Prostate gland (tissue), 2 donors: ENCODE results near the gene CBFA2T3. TPM values are rescaled to one million over a fixed set of nuclear protein-coding genes. Genes with fewer than 3 reads are reported as not detected.

Experiments
- DNase-seq: peaks from one replicate; pipeline ENCODE4 v3.0.0-alpha.2; 2019; ENCODE audit warnings: low spot score
- H3K27ac ChIP-seq, 2 donors: fragments of 200-600 bp; sonication (generic); 2 replicates each; pipeline ENCODE4 v1.5.1; 2017 to 2019
- H3K27me3 ChIP-seq: fragments of 200-600 bp; sonication (generic); replicated peaks from 2 replicates; pipeline ENCODE4 v1.5.1; 2019; ENCODE audit not compliant: insufficient read depth
- H3K36me3 ChIP-seq, 2 donors: fragments of 200-600 bp; sonication (generic); 1 replicate in 1 of 2; 2 replicates in 1 of 2; pipeline versions ENCODE4 v1.5.1 to v1.8.1; 2017 to 2019
- H3K4me1 ChIP-seq: fragments of 200-600 bp; sonication (generic); replicated peaks from 2 replicates; pipeline ENCODE4 v1.5.1; 2019
- H3K4me3 ChIP-seq, 2 donors: fragments of 200-600 bp; sonication (generic); 2 replicates each; pipeline ENCODE4 v1.5.1; 2017 to 2019
- H3K9me3 ChIP-seq: fragments of 200-600 bp; sonication (generic); 2 replicates; pipeline ENCODE4 v1.5.1; 2017
- CTCF ChIP-seq, 4 experiments: fragments of 200-600 bp in 2 of 4; fragments of 450-650 bp in 2 of 4; sonication (generic) in 2 of 4; IDR thresholded peaks; 1 replicate in 3 of 4; 2 replicates in 1 of 4; pipeline ENCODE4 v1.5.1; 2016 to 2019; ENCODE audit warnings: antibody characterized with exemption in 4 of 4, mild to moderate bottlenecking in 2 of 4, moderate library complexity in 2 of 4
- POLR2A ChIP-seq: fragments of 450-650 bp; IDR thresholded peaks from one replicate; pipeline ENCODE4 v1.6.1; 2016; ENCODE audit warnings: antibody characterized with exemption, mild to moderate bottlenecking
- POLR2AphosphoS5 ChIP-seq: sonication (generic); formaldehyde crosslinking; IDR thresholded peaks from one replicate; pipeline ENCODE4 v1.6.1; 2017; ENCODE audit warnings: antibody characterized with exemption
- WGBS: methylation state at CpG from one replicate; pipeline ENCODE4 v1.1.5; 2018; 5-methylcytosine and 5-hydroxymethylcytosine counted together
- intact Hi-C: fragments of 100-400 bp; cut with DNase I; formaldehyde crosslinking; loops from one replicate; pipeline ENCODE4 v1.14.2; 2022
- total RNA-seq, 2 donors: library from RNA; depleted of rRNA; stranded (reverse); fragments of >200 nt; gene quantifications; one replicate each; pipeline ENCODE4 v1.1.0, GENCODE V29; 2016

The CBFA2T3 gene
- total RNA-seq, 2 donors from 2014 or later: 4.5 to 8.7 TPM

- H3K27ac ChIP-seq: no peak overlapping the region
- H3K4me1 ChIP-seq: peaks cover 14% of the 10 kb centered on the region
- no peak for TF ChIP-seq CTCF (IDR thresholded peaks at IDR 0.05)
- no peak for TF ChIP-seq POLR2AphosphoS5
- no peak for TF ChIP-seq POLR2A
- H3K4me3 ChIP-seq: no peak overlapping the region
- no peaks in the 10 kb centered on the region for H3K9me3 ChIP-seq
- DNase-seq: no peak
- no peaks in the 10 kb centered on the region for H3K36me3 ChIP-seq
- no peaks in the 10 kb centered on the region for H3K27me3 ChIP-seq
- intact Hi-C loops: no loop called here
- WGBS: 80% methylated on average over 17 of the region's 17 CpGs
Measured at GRCh38 chr16:88923450-88923849, 53.6 kb downstream of the CBFA2T3 start.

GRCh38 chr16:88922826-88923410, 54.1 kb downstream of the CBFA2T3 start:
- Histone ChIP-seq H3K9me3 (no peaks in the 10 kb centered on the region), H3K27me3 (no peaks in the 10 kb centered on the region), H3K4me3 (no peak overlapping the region), H3K27ac (peak overlapping the region; percentile 39 to 74), H3K36me3 (no peaks in the 10 kb centered on the region), H3K4me1 (peaks cover 14% of the 10 kb centered on the region)
- intact Hi-C loops: no loop called here
- WGBS: 84% methylated on average over 22 of the region's 22 CpGs
- DNase-seq: no peak
- TF ChIP-seq CTCF (IDR thresholded peaks at IDR 0.05): no peak
- TF ChIP-seq POLR2AphosphoS5: no peak
- TF ChIP-seq POLR2A: no peak

GRCh38 chr16:88922114-88922825, 54.7 kb downstream of the CBFA2T3 start:
- Histone ChIP-seq H3K4me3 (no peak overlapping the region), H3K27me3 (no peaks in the 10 kb centered on the region), H3K9me3 (no peaks in the 10 kb centered on the region), H3K4me1 (peaks cover 14% of the 10 kb centered on the region), H3K27ac (peak overlapping the region; percentile 39 to 74), H3K36me3 (no peaks in the 10 kb centered on the region)
- intact Hi-C loops: no loop called here
- TF ChIP-seq CTCF (IDR thresholded peaks at IDR 0.05): peak in 1 of 4 experiments; percentile 38
- TF ChIP-seq POLR2AphosphoS5: peak; percentile 56
- peak; percentile 35 for TF ChIP-seq POLR2A
- peak; percentile 80 for DNase-seq
- WGBS: 40% methylated on average over 16 of the region's 26 CpGs

GRCh38 chr16:88921591-88921990, 55.4 kb downstream of the CBFA2T3 start:
- peaks cover 14% of the 10 kb centered on the region for H3K4me1 ChIP-seq
- WGBS: 81% methylated on average over 18 of the region's 19 CpGs
- intact Hi-C loops: no loop called here

More at GRCh38 chr16:88921591-88921990, 55.4 kb downstream of the CBFA2T3 start:
- no peaks in the 10 kb centered on the region for H3K9me3 ChIP-seq
- peak overlapping the region; percentile 62 to 74 for H3K27ac ChIP-seq
- TF ChIP-seq POLR2A (no peak), POLR2AphosphoS5 (no peak), CTCF (IDR thresholded peaks at IDR 0.05) (no peak)
- H3K4me3 ChIP-seq: no peak overlapping the region
- no peaks in the 10 kb centered on the region for H3K36me3 ChIP-seq
- no peaks in the 10 kb centered on the region for H3K27me3 ChIP-seq
- DNase-seq: no peak
